ENCODE measurements around the gene GPRIN2.
"Not testable (repeated sequence)": the region's sequence is repeated elsewhere in the genome, so short reads cannot be mapped to it uniquely, and the experiment has no call there.

Gene GPRIN2

DNA sequence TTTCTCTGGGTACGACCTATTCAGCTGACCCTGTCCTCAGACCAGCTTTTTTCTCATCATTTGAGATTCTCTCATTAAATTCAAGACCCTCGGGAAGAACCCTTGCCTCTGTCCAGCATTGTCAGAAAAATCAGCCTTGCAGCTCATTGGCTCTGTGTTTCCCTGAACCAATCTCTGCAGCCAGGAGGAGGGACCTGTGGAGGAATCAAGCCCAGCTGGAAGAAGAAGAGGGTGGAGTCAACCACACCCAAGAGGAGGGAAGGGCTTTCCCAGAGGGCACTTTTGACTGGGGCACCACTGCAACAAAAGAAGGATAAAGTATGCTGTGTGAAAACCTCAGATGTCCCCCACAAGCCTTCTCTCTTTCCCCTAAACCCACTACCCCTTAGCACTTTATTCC lies 14.2 kb upstream of the GPRIN2 start:
- not testable (repeated sequence) for DNase-seq (ENCODE audit: low spot score)

DNA sequence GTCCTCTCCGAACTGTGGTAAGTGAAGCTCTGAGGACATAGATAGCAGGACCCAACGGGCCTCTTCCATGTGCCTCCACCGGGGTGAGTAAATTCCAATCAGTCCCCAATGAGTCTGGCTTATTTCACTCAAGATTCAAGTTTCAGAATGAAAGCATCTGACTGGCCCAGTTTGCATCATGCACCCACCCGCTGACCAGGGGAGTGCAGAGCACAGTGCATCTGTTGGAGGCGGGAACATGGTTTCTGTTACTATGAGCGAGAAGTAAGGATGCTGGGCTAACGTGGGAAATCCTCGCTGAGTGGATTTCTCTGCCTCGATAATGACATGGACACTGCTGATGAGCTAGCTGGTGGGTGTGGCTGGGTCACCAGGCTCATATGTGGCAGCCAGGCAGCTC lies 10.7 kb upstream of the GPRIN2 start:
- DNase-seq (ENCODE audit: low spot score), result not testable (repeated sequence)

DNA sequence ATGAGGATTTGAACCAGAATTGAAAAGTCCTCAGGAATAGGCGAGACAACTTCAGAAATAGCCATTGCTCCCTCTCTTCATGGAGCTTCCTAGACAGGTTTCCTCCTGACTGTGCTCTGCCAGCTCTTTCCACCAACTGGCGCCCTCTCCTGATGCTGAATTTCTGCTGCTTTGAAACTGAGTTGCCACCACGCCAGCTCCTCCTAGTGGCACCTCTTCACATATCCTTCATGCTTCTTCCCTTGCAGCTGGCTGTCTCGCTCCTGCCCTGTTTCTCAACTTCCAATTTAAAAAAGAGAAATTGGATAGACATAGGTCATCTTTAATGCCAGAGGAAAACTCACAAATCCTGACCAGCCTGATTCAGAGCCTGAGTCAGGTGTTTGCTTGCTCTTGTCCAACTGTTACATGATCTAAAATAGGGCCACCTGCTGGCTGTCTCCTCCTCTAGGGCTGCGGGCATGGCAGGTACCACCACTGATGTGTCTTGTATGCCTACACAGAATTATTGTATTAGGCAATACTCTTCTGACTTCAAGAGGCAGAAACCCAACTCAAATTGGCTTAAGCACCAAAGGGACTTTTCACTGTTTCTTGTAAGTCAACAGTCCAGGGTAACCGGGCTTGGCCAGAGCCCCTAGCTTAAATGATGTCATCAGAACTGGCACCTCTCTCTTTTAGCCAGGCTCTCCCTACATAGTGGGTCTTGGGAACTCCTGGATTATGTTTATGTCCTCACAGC lies 9.3 kb upstream of the GPRIN2 start:
- not testable (repeated sequence) for DNase-seq (ENCODE audit: low spot score)

DNA sequence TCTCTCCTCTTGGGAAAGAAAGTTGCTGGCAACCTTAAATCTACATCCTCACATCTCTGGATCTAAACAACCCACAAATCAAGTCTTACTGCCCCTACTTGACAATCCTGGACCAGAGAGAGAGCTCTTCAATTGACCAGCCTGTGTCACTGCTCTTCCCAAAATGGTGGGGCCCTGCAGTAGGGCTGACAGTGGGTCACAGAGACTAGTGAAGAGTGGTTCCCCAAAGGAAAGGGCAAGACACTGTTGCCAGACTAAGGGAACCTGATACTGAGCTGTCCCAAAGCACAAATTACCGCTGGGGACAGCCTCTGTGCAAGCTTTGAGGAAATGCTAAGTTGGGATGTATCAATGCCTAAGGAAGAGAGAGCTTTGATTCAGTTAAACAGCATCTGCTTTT lies 4.5 kb upstream of the GPRIN2 start:
- DNase-seq (ENCODE audit: low spot score), result no peak

DNA sequence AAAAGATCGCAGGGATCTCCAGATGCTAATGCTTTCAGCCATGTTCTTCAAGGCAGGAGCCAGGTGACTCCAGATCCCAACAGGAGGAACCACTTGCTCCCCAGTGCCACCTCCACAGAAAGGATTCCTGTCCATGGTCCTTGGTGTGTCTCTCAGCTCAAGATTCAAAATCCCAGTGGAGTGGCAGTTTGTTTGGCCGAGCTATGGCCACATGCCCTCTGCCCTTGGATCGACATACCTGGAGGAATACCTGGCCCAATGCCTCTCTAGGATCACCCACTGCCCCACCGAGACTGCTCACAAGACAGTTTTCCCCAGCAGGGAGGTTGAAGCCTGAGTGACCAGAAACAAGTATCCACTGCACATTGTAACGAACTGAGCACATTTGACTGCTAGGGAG lies 3.9 kb upstream of the GPRIN2 start:
- no peak for DNase-seq (ENCODE audit: low spot score)

DNA sequence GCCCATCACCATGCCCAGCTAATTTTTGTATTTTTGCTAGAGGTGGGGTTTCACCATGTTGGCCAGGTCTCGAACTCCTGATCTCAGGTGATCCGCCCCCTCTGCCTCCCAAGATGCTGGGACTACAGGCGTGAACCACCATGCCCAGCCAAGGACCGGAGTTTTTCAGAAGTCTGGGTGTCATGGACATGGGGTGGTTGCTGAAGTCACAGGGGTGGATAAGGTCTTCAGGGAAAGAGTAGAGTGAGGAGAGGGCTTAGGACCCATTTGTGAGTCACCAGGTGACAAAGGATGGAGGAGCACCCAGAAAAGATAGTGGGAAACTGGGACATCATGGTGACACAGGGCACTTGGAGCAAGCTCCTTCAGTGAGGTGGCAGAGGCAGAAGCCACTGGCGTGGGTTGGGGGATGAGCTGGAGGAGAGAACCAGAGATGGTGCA lies 2.8 kb upstream of the GPRIN2 start:
- DNase-seq (ENCODE audit: low spot score), result no peak

DNA sequence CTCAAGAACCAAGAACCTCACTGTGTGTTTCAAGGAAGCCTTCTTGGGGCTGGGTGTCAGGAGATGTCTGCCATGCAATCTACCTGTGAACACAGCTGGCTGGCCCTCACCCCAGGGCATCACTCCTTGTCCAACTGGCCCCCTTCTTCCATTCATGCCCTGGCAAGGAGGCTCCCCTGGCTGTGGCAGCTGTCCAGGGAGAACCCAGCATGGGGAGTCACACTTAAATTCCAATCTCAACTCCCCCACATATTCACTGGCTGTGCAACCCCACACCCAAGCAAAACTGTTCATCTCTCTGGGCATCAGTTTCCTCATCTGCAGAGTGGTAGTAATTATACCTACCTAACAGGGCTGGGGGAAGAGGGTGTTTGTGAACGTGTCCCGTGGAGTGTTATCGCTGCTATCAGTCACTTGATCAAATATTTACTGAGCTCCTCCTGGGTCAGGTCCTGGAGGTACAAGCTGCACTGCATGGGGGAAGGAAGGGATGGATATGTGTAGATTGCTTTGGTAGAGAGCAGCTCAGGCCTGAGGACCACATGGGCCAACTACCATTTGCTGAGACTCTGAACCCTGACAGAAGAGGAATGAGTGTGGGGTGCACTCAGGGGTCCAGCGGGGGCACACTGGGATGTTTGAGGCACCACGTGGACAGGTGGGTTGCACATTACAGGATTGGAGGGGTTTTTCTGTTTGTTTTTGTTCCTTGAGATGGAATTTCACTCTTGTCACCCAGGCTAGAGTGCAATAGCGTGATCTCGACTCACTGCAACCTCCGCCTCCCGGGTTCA lies 2.1 kb upstream of the GPRIN2 start:
- DNase-seq (ENCODE audit: low spot score), result no peak

DNA sequence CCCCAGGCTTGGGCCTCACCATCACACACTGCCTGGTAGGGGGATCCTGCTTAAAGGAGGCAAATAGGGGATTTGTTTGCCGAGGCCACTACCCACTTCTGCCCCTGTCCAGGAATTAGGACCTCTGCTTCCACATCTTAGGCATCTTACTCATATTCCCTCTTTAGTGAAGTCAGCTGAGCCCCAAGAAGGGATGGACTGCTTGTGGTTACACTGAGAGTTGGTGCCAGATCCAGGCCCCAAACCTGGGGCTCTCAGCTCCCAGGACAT lies 1.6 kb upstream of the GPRIN2 start:
- no peak for DNase-seq (ENCODE audit: low spot score)

DNA sequence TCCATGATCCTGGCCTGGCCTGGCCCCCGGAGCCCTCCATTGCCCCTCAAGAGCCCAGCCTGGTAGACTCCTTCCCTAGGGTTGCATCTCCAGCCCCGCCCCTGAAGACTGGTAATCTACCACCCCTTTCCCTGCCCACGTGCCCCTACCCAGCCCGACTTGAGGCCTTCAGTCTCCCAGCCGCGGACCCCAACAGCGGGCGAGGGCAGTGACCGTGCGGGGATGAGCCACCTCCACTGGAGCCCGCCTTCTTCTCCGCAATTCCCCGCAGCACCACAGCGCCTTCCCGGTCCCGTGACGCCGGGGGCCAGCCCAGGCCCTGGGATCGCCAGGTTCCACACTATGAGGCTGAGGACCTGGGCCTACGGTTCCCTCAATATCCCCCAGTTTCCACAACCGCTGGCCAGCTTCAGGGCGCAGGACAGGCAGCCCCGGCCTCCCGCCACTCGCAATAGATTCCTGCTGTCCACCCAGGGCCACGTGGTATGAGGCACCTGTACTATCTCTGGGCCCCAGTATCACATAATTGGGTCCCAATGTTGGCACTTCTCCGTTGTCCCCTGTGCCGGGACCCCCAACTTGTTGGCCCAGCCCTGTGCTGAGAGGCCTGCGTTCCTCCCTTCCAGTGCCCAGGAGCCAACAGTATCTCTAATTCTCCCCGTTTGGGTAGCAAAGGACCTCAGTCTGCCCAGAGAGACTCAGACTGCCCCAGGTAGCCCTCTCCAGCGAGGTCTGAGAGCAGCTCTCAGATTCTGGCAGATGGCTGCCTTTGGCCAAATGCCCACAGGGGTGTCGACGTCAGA lies 1.1 kb upstream of the GPRIN2 start:
- no peak for DNase-seq (ENCODE audit: low spot score)

DNA sequence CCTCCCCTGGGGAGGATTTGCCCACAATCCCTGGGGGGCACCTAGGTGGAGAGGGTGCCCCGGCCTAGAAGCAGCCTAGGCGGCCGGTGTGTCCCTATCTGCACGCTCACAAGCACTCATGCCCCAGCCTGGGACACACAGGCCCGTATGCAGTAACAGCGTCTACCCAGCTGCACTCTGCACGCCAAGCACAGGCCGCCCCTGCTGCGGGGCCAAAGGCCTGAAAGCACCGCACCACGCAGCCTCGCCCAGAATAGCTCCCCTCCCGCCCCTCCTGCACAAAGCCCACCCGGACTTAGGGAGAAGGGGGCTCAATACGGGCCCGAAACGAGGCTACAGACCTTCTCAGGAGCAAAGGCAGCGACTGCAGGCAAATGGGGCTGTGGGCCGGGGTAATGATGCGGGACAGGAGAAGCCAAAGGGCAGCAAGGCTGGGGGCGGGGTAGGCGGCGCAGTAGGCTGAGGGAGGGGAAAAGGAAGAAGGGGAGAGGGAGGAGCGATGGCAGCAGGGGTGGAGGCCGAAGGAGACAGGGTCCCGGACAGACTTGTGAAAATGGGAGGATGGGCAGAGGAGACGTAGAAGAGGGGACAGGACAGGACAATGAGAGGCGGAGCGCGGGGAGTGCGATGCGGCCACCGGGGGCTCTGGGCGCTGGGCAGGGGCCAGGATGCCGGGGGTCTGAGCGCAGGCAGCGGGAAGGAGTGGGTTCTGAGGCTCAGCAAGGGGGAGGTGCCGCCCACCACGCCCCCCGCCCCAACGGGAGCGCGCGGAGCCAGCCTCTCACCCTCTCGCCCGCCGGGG lies 544 bp downstream of the GPRIN2 start:
- DNase-seq (ENCODE audit: low spot score), result no peak

DNA sequence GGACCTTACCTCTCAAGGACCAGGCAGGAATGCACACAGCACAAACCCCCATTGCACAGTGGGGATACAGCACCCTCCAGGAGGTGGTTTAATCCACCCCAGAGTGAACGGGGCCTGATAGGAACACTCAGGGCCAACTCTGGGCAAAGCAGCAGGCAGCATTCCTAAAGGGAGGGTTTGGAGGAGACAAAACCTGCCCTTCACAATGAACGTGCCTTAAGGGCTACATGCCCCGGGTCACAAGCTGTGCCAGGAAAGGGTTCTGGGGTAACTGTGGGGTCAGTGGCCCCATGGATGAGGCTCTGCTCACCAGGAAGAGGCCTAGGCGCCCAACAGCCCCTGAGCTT lies 1.1 kb downstream of the GPRIN2 start:
- DNase-seq (ENCODE audit: low spot score), result no peak

DNA sequence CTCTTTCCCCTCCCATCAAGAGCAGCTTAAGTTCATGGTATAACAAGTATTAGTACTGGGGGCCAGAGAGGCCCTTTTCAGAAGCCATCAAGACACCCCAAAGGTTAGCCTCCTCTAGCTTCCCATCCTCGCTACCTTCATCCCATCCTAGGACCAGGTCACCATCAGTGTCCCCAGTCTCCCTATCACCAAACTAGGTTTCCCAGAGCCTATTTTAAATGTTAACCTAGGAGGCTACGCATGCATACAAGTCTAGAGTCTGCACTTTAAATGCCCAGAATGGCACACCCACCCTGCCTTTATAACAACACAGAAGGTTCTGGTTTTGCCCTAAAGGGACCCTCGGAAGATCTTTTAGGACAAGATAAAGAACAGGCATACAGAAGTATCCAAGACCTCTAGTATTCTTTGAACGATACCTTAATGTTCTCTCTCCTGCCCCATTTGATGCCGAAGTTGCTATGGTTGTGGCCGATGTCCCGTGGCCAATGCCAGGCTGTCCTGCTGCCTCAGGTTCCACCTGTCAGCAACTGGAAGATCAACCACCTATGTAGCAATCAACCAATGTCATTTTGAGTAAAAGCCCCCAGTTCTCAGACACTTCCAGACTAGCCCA lies 2.2 kb downstream of the GPRIN2 start:
- no peak for DNase-seq (ENCODE audit: low spot score)

DNA sequence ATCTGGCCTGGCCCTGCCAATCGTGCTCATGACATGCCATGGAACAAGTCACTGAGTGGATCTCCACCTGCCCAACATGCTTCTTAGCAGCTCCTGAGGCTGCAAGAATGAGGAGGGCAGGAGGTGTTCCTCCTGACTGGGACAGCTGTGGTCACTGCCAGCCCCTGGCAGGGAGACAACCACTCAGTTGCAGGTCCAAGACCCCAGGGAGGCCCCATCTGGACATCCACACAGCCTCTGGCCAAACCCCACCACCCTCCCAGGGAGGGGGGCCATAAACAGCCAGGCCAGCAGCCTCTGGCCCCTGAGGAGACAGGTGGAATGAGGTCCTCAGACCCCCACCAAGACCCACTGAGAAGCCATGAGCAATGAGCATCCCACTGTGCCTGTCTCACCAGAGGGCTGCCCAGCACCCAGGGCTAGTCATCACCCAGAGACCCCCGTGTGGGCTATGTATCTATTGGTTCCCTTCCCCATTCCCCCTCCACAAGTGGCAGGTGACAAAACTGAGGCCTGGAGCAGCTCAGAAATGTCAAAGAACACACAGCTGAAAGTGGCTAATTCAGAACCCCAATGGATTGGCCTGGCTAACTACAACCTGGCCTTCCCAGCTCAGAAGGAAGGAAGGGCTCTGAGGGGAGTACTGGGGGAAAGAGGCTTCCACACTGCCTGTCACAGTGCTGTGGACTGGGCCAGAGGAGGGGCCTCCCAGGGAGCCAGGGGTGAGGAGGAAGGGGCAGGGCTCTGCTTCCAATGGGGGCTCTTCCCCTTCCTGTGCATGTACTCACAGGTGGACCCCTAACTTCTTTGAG lies 3.0 kb downstream of the GPRIN2 start:
- DNase-seq (ENCODE audit: low spot score), result no peak

DNA sequence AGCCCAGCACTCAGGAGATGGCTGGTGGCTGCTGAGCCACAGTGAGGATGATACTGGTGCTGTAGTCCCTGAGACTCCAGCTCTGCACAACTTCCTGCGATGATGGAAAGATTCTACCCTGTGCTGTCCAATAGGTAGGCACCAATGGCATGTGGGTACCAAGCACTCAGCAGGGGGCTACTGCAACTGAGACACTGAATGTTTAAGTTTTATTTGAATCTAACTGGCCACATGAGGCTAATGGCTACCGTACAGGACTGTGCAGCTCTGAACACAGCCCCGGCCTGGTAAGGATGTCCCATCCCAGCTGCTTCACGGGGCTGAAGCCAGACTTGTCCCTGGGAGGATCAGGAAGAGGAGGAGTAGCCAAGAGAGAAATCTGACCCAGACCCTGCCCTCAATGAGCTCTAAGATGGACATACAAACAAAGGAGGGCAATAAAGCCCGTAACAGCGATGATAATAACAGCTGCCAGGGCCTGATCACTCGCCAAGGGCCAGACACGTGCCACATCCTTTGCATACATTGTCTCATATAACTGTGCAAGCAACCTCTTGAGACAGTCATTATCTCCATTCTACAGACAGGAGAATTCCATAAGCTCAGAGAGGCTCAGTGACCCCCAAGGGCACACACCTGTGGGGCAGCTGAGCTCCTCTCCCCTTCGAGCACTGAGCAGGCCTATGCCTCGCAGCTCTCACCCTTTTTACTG lies 3.8 kb downstream of the GPRIN2 start:
- DNase-seq (ENCODE audit: low spot score), result no peak

DNA sequence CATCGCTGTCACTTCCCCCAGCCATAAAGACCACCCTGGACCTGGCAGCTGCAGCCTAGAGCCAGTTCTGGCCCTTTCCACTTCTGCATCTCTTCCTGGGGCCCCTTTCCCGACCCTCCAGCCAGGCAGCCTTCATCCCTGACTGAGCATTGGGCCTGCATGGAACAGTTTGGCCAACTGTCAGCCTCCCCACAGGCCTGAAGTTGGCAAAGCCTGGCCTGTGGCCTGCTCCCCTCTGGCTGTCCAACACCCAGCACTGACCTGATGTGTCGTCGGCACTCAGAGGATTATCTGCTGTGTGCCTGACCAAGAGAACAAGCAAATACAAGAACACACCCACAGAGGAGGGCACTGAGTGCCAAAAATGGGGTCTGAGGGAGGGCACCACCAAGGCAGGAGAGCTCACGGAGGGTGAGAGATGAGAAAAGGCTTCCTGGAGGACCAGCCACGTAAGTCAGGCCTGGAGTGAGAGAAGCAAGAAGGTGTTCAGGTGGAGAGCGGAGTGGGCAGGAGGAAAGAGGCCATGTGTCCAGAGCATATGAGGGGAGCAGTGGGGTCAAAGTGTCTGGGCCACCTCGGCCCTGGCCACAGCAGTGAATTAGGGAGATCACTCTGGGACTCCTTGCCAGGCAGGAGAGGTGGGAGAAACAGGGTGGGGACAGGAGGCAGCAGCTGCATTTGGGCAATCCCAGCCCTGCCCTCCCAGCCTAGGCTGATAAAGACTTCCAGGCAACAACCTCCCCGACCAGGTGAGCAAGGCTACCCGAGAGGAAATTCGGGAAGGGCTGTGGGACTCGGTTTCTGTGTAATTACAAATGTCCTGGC lies 4.5 kb downstream of the GPRIN2 start:
- no peak for DNase-seq (ENCODE audit: low spot score)

DNA sequence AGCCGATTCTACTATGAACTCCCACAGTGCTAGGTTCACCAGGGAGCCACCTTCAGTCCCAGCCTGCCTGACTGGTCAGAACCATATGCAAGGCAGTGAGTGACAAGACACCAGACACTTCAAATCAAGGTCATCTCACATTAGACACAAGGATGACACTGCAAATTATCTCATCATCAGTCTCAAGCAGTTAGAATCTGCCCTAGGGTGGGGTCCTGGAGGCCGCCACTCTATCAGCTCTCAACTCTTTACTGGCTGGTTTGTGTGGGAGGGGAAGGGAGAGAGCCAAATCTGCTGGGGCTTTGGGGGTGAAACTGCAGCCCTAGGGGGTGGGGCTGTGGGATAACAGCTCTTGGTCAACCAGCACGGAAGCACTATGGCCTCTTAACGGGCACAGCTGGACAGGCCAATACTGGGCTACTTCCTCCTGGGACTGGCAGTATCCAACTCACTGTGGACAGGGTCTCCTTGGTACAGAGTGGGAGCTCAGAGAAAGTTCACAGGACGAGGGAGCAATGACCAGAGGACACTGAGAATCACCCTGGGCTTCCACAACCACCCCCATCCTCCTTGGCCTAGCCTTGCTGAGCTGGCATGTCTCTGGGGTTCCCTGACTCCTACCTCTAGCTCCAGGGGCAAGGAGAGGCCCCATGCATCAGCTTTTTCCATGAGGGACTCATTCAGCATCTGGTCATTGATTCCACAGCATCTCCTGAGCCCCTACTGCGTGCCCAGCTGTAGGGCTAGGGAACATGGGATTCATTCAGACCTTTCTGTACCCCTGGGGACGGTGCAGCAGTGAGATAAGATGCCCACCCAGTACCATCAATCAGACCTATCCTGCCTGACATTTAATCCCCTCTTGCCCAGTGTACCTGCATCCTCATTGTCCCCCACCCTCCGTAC lies 5.4 kb downstream of the GPRIN2 start:
- no peak for DNase-seq (ENCODE audit: low spot score)

DNA sequence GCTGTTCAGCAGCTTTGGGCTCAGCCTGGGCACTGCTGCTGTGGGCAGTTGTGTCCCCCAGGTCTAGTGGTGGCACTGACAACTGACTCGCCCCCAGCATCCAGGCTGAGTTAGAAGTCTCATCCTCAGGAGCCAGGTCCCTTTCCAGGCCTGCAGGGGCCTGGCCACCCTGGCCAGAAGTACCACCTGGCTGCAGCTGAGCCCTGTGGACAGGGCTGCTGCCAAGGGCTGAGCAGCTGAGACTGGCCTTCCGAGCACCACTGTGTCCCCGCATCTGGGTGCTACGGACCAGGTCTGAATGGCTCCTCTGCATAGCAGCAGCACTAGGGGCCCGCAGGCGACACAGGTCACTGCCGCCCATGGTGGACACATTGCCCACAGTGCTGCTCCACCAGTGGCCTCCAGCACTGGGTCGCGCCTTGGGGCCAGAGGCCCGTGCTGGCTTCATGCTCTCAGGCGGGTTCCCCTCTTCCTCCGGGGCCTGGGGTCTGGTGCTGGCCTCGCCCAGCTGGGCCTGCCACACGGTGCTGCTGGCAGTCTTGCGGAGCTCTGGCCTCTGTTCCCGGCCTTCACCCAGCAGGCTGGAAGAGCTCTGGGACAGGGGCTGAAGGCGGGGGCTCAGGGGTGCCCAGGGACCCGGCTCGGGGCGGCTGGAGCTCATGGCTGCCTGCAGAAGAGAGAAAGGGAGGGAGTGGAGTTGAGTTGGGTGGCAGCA lies 6.2 kb downstream of the GPRIN2 start:
- no peak for DNase-seq (ENCODE audit: low spot score)

Measured in SK-N-DZ (cell line).